Fibroblast of villous mesenchyme (primary cell): Measurements from ENCODE around the gene VN1R4. TPM values are rescaled to one million over a fixed set of nuclear protein-coding genes. Genes with fewer than 3 reads are reported as not detected.
"Not testable (repeated sequence)": the region's sequence is repeated elsewhere in the genome, so short reads cannot be mapped to it uniquely, and the experiment has no call there.

Source experiments
- DNase-seq: peaks from one replicate; pipeline ENCODE4 v3.0.0-alpha.2; 2010; ENCODE audit warnings: low read depth
- H3K4me3 ChIP-seq: 2 replicates; pipeline ENCODE4 v1.5.1; 2011; ENCODE audit warnings: low read depth, mild to moderate bottlenecking, low read length
- CTCF ChIP-seq: IDR thresholded peaks from 2 replicates; pipeline ENCODE4 v1.5.1; 2012; ENCODE audit warnings: low read depth, mild to moderate bottlenecking, low read length; ENCODE audit not compliant: insufficient read depth
- total RNA-seq: library from RNA; depleted of rRNA; stranded (reverse); fragments of >200 nt; gene quantifications from 2 replicates; pipeline ENCODE4 v1.2.3, GENCODE V29; 2012

Gene VN1R4, protein sequence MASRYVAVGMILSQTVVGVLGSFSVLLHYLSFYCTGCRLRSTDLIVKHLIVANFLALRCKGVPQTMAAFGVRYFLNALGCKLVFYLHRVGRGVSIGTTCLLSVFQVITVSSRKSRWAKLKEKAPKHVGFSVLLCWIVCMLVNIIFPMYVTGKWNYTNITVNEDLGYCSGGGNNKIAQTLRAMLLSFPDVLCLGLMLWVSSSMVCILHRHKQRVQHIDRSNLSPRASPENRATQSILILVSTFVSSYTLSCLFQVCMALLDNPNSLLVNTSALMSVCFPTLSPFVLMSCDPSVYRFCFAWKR
- not detected in 2 replicates for total RNA-seq

GRCh38 chr19:53267623-53268022 is at the start of gene VN1R4:
Gene VN1R4, minus strand, starts transcription at chr19:53267723. Its CDS starts 58 bp downstream, at chr19:53267665.
- H3K4me3 ChIP-seq, DNase-seq: not testable (repeated sequence)

DNA sequence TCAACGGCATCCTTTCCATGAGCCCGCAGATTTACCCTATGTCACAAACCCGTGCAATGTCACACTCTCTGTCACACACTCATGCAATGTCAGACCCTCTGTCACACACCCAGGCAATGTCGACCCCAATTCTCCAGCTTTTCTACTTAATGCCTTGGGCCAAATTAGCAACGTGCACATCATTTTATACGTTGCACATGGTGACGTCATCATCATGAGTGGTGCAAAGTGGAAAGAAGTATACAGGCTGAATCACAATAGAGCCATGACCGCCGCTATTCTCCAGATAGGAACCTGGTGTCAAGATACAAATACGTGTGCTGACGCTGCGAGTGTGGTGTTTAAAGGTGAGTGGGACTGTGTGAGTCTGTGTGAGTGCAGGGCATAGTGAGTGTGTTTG is 44.4 kb upstream of the VN1R4 start:
- no peak for DNase-seq
- no peak overlapping the region for H3K4me3 ChIP-seq
- TF ChIP-seq CTCF = no peak

DNA sequence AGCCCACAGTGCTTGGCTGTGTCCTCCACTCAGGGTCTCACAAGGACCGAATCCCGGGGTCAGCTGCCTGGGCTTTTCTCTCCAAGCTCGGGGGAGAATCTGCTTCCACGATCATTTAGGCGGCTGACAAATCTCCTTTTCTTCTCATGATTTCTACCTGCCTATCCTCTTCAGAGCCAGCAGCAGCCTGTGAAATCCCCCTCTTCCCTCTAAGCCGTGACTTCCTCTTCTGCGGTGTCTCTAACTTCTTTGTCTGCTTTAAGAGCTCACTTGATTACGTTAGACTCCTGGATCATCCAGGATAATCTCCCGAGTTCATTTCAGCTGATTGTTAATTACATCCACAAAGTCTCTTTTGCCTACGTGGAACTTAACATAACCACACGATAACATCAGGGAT is 43.5 kb upstream of the VN1R4 start:
- no peak for DNase-seq
- no peak overlapping the region for H3K4me3 ChIP-seq
- TF ChIP-seq CTCF = no peak

DNA sequence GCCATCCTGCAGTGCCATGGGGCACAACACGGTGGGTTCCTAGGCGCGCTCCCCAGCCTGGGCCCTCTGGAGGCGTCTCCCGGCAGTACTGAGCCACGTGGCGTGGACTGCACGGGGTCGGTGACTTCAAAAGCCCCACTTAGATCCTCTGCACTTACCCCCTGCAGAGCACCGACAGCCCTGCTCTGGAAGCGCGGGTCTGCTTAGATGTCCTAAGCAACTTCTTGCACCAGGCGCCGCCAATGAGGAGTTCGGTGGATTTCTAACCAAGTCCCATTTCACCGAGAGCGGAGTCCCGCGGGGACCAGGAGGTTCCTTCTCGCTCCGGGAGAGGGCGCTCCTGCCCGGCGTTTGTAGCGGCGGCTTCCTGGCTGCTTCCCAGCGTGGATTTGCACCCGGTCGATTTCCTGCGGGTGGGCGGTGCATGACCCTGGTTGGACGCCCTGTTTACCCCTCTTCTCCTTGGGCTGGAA is 40.9 kb upstream of the VN1R4 start:
- DNase-seq = peak; percentile 19
- peak; percentile 56 for TF ChIP-seq CTCF
- no peak overlapping the region for H3K4me3 ChIP-seq

- H3K4me3 ChIP-seq, DNase-seq: not testable (repeated sequence)
These were observed 33.8 kb upstream of the VN1R4 start for GRCh38 chr19:53301341-53301740.

DNA sequence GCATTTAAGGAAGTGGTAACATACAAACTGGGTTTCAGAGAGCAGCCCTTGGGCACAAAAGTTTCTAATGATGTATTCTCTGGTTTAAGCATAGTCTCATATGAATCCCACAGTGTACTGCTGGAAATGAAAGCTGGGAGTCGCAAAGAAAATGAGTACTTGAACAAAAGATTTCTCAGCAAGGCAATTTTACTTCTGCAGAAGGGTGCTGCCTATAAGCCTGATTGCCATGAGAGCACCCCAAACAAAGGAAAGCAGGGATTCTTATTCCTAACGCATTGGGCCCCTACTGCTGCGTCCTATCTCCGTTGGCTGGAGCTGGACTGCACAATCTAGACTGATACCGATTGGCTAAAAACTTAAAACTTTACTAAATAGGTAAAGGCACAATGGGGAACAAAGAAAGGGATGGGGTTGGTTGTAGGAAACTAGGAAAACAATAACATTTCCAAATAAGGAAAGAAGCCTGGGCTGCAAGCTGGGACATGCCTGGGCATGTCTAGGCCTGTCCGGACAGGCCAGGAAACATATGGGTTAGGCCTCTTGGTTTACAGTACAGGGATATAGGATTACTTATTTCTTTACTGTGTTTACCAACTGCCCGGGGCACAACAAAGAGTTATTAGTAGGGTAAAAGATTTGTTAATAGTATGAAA is 27.4 kb upstream of the VN1R4 start:
- H3K4me3 ChIP-seq = no peak overlapping the region
- no peak for DNase-seq
- TF ChIP-seq CTCF = no peak

DNA sequence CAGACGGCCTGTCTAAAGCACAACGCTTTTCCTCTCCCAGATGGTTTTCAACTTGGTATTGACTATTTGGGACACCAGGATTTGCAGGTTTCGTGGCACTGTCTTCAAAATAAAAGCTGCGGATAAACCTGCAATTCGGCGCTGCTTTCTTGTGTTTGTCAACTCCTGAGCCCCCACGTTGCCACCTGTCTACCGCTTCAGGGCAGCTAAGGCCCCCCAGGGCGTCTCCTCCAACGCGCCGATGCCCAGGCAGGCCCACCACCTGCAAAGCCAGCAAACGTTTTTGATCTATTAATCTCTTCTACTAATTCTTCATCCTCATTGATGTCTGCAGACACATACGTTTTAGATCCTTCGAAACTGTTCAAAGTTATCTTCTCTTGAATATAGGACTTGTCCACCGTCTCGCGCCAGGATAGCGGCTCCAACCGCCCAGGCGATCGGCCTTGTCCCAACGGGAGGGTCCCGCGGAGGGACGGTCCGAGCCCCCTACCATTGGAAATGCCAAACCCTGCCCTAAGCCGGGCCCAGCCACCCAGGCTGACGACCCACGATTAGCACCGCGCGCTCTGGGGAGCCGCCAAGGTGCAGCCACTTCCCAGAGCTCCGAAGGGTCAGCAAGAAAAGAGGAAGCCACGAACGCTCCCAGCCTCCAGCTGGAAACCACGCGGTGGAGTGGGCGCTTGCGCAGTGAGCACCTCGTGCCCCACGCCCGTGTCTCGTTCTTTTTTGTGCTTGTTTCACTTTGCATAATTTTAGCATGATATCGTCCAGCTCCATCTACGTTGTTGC is 23.4 kb upstream of the VN1R4 start:
- H3K4me3 ChIP-seq = no peak overlapping the region
- no peak for TF ChIP-seq CTCF
- DNase-seq = no peak
